HUDEP-2 (cell line): ENCODE results near the gene RANBP2.

ENCODE experiments used
- DNase-seq, 76 experiments: peaks; one replicate each; lab custom pipeline; 2025; ENCODE audit not compliant: unreplicated experiment in 76 of 76; lab: John Stamatoyannopoulos, UW

The RANBP2 gene

DNA sequence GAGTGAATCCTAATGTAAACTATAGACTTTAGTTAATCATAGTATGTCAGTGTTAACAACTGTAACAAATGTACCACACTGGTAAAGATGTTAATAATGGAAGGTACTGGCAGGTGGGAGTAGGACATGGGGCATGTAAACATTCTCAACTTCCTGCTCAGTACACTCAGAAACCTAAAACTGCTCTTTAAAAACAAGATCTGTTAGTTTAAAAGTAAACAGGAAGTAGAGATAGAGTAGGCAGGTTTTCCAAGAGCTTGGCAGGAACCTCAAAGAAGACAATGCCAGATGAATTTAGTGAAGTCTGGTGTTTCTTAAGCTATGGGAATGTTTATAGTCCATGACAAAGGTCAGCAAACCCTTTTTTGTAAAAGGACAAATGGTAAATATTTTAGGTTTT, 113.9 kb downstream of the RANBP2 start:
- DNase-seq = no peak

DNA sequence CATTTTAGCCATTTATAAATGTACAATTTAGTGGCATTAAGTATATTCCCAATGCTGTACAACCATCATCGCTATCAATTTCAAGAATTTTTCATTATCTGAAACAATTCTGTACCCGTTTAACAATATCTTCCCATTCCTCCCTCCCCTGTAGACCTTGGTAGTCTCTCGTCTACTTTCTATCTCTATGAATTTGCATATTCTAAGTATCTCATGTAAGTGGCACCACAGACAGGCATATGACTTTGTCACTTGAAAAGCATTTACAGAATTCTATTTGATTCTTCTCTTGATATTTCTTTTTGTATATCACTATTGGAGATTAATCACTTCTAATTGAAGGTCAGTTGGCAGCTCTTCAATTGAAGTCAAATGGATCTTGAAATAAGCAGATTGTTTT, 115.3 kb downstream of the RANBP2 start:
- no peak for DNase-seq

DNA sequence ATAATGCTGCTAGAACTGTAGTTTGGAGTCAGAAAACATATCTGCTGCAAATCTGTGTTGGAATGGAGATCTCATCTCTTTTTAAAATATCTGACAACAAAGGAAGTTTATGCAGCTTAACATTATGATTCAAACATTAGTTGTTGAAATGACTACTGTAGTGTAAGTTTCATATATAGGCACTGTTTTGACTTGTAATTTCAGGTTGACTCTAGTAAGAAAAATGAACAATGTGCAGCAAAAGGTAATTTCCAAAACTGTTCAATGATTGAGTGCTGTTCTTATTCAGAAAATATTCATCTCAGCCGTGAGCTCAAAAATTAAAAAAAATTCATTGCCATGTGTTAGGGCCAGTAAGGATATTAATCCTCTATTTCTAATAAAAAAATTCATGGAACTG, 115.8 kb downstream of the RANBP2 start:
- no peak for DNase-seq
